Kidney epithelial cell (primary cell): ENCODE measurements around the gene PI4KA. TPM values are rescaled to one million over a fixed set of nuclear protein-coding genes. Genes with fewer than 3 reads are reported as not detected.
"Not testable (repeated sequence)": the region's sequence is repeated elsewhere in the genome, so short reads cannot be mapped to it uniquely, and the experiment has no call there.

ENCODE experiments used
- DNase-seq: peaks from one replicate; pipeline ENCODE4 v3.0.0-alpha.2; 2010; ENCODE audit warnings: low read depth
- H3K27me3 ChIP-seq: 2 replicates; pipeline ENCODE4 v1.6.0; 2011; ENCODE audit warnings: low read length; ENCODE audit not compliant: control insufficient read depth, insufficient read depth
- H3K36me3 ChIP-seq: 2 replicates; pipeline ENCODE4 v1.5.1; 2011; ENCODE audit warnings: low read length; ENCODE audit not compliant: control insufficient read depth, insufficient read depth
- H3K4me3 ChIP-seq: 2 replicates; pipeline ENCODE4 v1.5.1; 2011; ENCODE audit warnings: low read depth, mild to moderate bottlenecking, control low read depth, low read length
- total RNA-seq: library from RNA; depleted of rRNA; stranded (reverse); fragments of >200 nt; gene quantifications from 2 replicates; pipeline ENCODE4 v1.2.3, GENCODE V29; 2015
- TF ChIP-seq, protein P1 (sequence below): IDR thresholded peaks from 2 replicates; pipeline ENCODE4 v1.5.1; 2011; ENCODE audit warnings: mild to moderate bottlenecking, moderate library complexity, low read length, control low read depth, inconsistent platforms; ENCODE audit not compliant: insufficient read depth, poor library complexity, severe bottlenecking

PI4KA gene
- total RNA-seq, 1 donor from 2014 or later, result 50.6 TPM

GRCh38 chr22:20825624-20826023 is 33.0 kb downstream of the PI4KA start:
- TF ChIP-seq, protein P1, sequence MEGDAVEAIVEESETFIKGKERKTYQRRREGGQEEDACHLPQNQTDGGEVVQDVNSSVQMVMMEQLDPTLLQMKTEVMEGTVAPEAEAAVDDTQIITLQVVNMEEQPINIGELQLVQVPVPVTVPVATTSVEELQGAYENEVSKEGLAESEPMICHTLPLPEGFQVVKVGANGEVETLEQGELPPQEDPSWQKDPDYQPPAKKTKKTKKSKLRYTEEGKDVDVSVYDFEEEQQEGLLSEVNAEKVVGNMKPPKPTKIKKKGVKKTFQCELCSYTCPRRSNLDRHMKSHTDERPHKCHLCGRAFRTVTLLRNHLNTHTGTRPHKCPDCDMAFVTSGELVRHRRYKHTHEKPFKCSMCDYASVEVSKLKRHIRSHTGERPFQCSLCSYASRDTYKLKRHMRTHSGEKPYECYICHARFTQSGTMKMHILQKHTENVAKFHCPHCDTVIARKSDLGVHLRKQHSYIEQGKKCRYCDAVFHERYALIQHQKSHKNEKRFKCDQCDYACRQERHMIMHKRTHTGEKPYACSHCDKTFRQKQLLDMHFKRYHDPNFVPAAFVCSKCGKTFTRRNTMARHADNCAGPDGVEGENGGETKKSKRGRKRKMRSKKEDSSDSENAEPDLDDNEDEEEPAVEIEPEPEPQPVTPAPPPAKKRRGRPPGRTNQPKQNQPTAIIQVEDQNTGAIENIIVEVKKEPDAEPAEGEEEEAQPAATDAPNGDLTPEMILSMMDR, result no peak
- H3K27me3 ChIP-seq, result no peaks in the 10 kb centered on the region
- DNase-seq, result no peak
- no peak overlapping the region for H3K4me3 ChIP-seq
- no peaks in the 10 kb centered on the region for H3K36me3 ChIP-seq

DNA sequence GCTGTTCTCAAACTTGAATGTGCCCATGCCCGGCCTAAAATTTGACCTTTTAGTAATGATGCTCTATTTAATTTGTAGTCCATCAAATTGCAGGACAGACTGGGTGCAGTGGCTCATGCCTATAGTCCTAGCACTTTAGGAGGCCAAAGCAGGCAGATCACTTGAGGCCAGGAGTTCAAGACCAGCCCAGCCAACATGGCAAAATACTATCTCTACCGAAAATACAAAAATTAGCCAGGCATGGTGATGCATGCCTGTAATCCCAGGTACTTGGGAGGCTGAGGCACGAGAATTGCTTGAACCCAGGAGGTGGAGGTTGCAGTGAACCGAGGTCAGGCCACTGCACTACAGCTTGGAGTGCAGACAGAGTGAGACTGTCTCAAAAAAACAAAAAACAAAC is 33.4 kb downstream of the PI4KA start:
- DNase-seq, H3K27me3 ChIP-seq, H3K4me3 ChIP-seq, H3K36me3 ChIP-seq: not testable (repeated sequence)

DNA sequence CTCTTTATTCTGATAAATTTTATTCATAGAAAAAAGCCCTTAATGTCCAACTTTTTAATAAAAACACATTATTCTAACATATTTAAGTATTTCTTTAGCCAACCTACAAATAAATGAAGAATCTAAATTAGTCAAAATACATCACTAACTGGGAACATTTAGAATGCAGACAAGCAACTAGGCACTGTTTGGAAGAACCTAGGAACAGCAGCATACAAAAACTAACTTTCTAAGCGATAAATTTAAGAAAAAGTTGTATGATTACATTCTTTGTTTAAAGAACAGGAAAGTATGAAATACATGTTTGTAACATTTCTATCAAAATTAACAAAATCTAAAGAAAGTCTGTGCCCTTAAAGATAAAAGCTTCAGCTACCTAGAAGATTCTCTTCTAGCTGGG is 35.3 kb downstream of the PI4KA start:
- no peaks in the 10 kb centered on the region for H3K27me3 ChIP-seq
- no peaks in the 10 kb centered on the region for H3K36me3 ChIP-seq
- H3K4me3 ChIP-seq, result no peak overlapping the region
- TF ChIP-seq, protein P1, result no peak
- no peak for DNase-seq

- TF ChIP-seq, protein P1, result no peak
- no peak for DNase-seq
- Histone ChIP-seq H3K27me3 (no peaks in the 10 kb centered on the region), H3K4me3 (no peak overlapping the region), H3K36me3 (no peaks in the 10 kb centered on the region)
Measured at GRCh38 chr22:20822240-20822639, 36.4 kb downstream of the PI4KA start.

- not testable (repeated sequence) for H3K4me3 ChIP-seq, DNase-seq, H3K36me3 ChIP-seq, H3K27me3 ChIP-seq
Measured at GRCh38 chr22:20821717-20822239, 36.8 kb downstream of the PI4KA start.

GRCh38 chr22:20819471-20819870 is 39.1 kb downstream of the PI4KA start:
- no peak for DNase-seq
- TF ChIP-seq, protein P1, result no peak
- H3K4me3 ChIP-seq, result no peak overlapping the region
- H3K36me3 ChIP-seq, result no peaks in the 10 kb centered on the region
- H3K27me3 ChIP-seq, result no peaks in the 10 kb centered on the region

- no peak overlapping the region for H3K4me3 ChIP-seq
- no peaks in the 10 kb centered on the region for H3K27me3 ChIP-seq
- TF ChIP-seq, protein P1, result no peak
- H3K36me3 ChIP-seq, result no peaks in the 10 kb centered on the region
- DNase-seq, result no peak
Measured at GRCh38 chr22:20818471-20818870, 40.1 kb downstream of the PI4KA start.
